VCaP (cell line): ENCODE data around the gene CYP2A7.
"Not testable (repeated sequence)": the region's sequence is repeated elsewhere in the genome, so short reads cannot be mapped to it uniquely, and the experiment has no call there.

Experiments used
- H3K27ac ChIP-seq: fragments of 450-650 bp; 2 replicates; pipeline ENCODE4 v1.5.1; 2017
- CTCF ChIP-seq: fragments of 450-650 bp; conservative IDR thresholded peaks from 2 replicates; pipeline ENCODE4 v1.5.1; 2017; ENCODE audit warnings: mild to moderate bottlenecking, moderate library complexity

CYP2A7 gene

GRCh38 chr19:40896418-40896796 lies 14.4 kb upstream of the CYP2A7 start:
- no peak overlapping the region; the same call in 1 of the 2 replicates for H3K27ac ChIP-seq

GRCh38 chr19:40893112-40893511 lies 11.1 kb upstream of the CYP2A7 start:
- TF ChIP-seq CTCF: no peak
- no peak overlapping the region for H3K27ac ChIP-seq

More at GRCh38 chr19:40896418-40896796, 14.4 kb upstream of the CYP2A7 start:
- TF ChIP-seq CTCF: no peak

- no peak for TF ChIP-seq CTCF
- H3K27ac ChIP-seq: no peak overlapping the region
These were observed 7.3 kb upstream of the CYP2A7 start for GRCh38 chr19:40889366-40889765.

- H3K27ac ChIP-seq: no peak overlapping the region
- no peak for TF ChIP-seq CTCF
These were observed 6.2 kb upstream of the CYP2A7 start for GRCh38 chr19:40888191-40888590.

- not testable (repeated sequence) for H3K27ac ChIP-seq
These were observed 2.3 kb upstream of the CYP2A7 start for GRCh38 chr19:40884187-40884931.

GRCh38 chr19:40879349-40879748 lies 2.7 kb downstream of the CYP2A7 start:
- H3K27ac ChIP-seq: not testable (repeated sequence)

- H3K27ac ChIP-seq: not testable (repeated sequence)
These were observed 6.5 kb downstream of the CYP2A7 start for GRCh38 chr19:40875526-40875951.

GRCh38 chr19:40874874-40875273 lies 7.2 kb downstream of the CYP2A7 start:
- not testable (repeated sequence) for H3K27ac ChIP-seq

- not testable (repeated sequence) for H3K27ac ChIP-seq
These were observed 8.2 kb downstream of the CYP2A7 start for GRCh38 chr19:40873873-40874272.

- TF ChIP-seq CTCF: no peak
- H3K27ac ChIP-seq: no peak overlapping the region
These were observed 9.8 kb downstream of the CYP2A7 start for GRCh38 chr19:40872209-40872608.
